ENCODE results near the gene BBS10.

Gene BBS10

GRCh38 chr12:76313299-76313698 lies 34.9 kb downstream of the BBS10 start:
- Histone ChIP-seq H3K4me3 (ENCODE audit: low read length) (no peak overlapping the region), H3K9me3 (ENCODE audit: control insufficient read depth, insufficient read depth, low read length) (no peaks in the 10 kb centered on the region), H3K4me1 (ENCODE audit: control insufficient read depth, low read length) (no peaks in the 10 kb centered on the region), H3K27ac (ENCODE audit: low read depth, low read length) (no peak overlapping the region), H3K9me2 (replicated peaks; ENCODE audit: control insufficient read depth, low read length) (no peaks in the 10 kb centered on the region), H3K27me3 (ENCODE audit: control insufficient read depth, low read length) (no peaks in the 10 kb centered on the region), H3F3A (ENCODE audit: control insufficient read depth, insufficient read depth) (no peaks in the 10 kb centered on the region), H3K79me2 (ENCODE audit: control insufficient read depth, low read length) (no peaks in the 10 kb centered on the region), H3K36me3 (ENCODE audit: control insufficient read depth, low read length) (no peaks in the 10 kb centered on the region), H3K4me2 (ENCODE audit: low read length) (no peak overlapping the region), H4K20me1 (ENCODE audit: control insufficient read depth, insufficient read depth, low read depth, low read length) (no peaks in the 10 kb centered on the region)
- TF ChIP-seq EZH2phosphoT487 (IDR thresholded peaks at IDR 0.05; ENCODE audit: borderline replicate concordance, low read length), result no peak
- TF ChIP-seq, protein P1, sequence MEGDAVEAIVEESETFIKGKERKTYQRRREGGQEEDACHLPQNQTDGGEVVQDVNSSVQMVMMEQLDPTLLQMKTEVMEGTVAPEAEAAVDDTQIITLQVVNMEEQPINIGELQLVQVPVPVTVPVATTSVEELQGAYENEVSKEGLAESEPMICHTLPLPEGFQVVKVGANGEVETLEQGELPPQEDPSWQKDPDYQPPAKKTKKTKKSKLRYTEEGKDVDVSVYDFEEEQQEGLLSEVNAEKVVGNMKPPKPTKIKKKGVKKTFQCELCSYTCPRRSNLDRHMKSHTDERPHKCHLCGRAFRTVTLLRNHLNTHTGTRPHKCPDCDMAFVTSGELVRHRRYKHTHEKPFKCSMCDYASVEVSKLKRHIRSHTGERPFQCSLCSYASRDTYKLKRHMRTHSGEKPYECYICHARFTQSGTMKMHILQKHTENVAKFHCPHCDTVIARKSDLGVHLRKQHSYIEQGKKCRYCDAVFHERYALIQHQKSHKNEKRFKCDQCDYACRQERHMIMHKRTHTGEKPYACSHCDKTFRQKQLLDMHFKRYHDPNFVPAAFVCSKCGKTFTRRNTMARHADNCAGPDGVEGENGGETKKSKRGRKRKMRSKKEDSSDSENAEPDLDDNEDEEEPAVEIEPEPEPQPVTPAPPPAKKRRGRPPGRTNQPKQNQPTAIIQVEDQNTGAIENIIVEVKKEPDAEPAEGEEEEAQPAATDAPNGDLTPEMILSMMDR (IDR thresholded peaks at IDR 0.05; ENCODE audit: low read depth, low read length, poor library complexity, severe bottlenecking), result no peak

DNA sequence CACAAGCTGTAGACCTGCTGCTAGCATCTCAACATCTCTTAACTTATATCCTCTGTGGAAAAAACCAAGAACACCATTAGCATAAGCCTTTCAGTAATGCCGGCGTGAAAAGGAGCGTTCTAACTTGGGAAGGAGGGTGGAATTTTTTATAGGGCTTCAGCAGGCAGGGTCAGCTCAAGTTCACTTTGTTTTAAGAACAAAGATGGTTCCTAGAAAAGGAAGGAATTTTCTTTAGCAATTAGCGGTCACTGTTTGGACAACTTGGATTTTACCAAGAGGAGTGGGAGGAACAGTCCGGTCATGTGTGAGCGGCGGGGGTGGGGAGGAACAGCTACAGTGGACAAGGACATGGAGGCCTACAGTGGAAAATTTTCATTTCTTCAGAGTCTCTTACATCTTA lies 35.9 kb downstream of the BBS10 start:
- H3K27me3 ChIP-seq (ENCODE audit: control insufficient read depth, low read length), result no peaks in the 10 kb centered on the region
- no peaks in the 10 kb centered on the region for H4K20me1 ChIP-seq (ENCODE audit: control insufficient read depth, insufficient read depth, low read depth, low read length)
- no peak for TF ChIP-seq EZH2phosphoT487 (IDR thresholded peaks at IDR 0.05; ENCODE audit: borderline replicate concordance, low read length)
- TF ChIP-seq, protein P1 (IDR thresholded peaks at IDR 0.05; ENCODE audit: low read depth, low read length, poor library complexity, severe bottlenecking), result no peak
- no peaks in the 10 kb centered on the region for H3K36me3 ChIP-seq (ENCODE audit: control insufficient read depth, low read length)
- no peaks in the 10 kb centered on the region for H3F3A ChIP-seq (ENCODE audit: control insufficient read depth, insufficient read depth)
- H3K4me2 ChIP-seq (ENCODE audit: low read length), result no peak overlapping the region
- H3K9me3 ChIP-seq (ENCODE audit: control insufficient read depth, insufficient read depth, low read length), result no peaks in the 10 kb centered on the region
- no peak overlapping the region for H3K4me3 ChIP-seq (ENCODE audit: low read length)
- H3K9me2 ChIP-seq (replicated peaks; ENCODE audit: control insufficient read depth, low read length), result no peaks in the 10 kb centered on the region
- H3K27ac ChIP-seq (ENCODE audit: low read depth, low read length), result no peak overlapping the region
- H3K4me1 ChIP-seq (ENCODE audit: control insufficient read depth, low read length), result no peaks in the 10 kb centered on the region
- H3K79me2 ChIP-seq (ENCODE audit: control insufficient read depth, low read length), result no peaks in the 10 kb centered on the region

DNA sequence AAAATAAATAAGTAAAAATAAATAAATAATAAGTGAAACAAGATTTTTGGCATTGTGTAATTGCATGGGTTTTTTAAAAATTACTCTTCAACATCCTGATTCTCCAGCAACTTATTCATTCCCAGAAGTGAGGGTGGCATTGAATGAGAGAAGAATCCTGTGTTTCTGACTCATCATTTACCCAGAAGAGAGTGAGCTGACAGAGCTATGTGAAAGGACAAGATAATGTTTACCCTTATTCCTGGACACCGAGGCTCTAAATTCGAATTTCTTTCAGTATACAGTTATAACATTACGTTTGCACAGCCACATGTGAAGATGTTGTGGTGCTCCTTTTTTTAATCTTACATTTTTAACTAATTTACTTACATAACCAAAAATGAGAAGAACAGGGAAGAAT lies 36.4 kb downstream of the BBS10 start:
- Histone ChIP-seq H3K36me3 (ENCODE audit: control insufficient read depth, low read length) (no peaks in the 10 kb centered on the region), H3K4me2 (ENCODE audit: low read length) (no peak overlapping the region), H3F3A (ENCODE audit: control insufficient read depth, insufficient read depth) (no peaks in the 10 kb centered on the region), H3K27ac (ENCODE audit: low read depth, low read length) (no peak overlapping the region), H3K27me3 (ENCODE audit: control insufficient read depth, low read length) (no peaks in the 10 kb centered on the region), H3K4me3 (ENCODE audit: low read length) (no peak overlapping the region), H3K79me2 (ENCODE audit: control insufficient read depth, low read length) (no peaks in the 10 kb centered on the region), H3K9me2 (replicated peaks; ENCODE audit: control insufficient read depth, low read length) (no peaks in the 10 kb centered on the region), H3K4me1 (ENCODE audit: control insufficient read depth, low read length) (no peaks in the 10 kb centered on the region), H4K20me1 (ENCODE audit: control insufficient read depth, insufficient read depth, low read depth, low read length) (no peaks in the 10 kb centered on the region), H3K9me3 (ENCODE audit: control insufficient read depth, insufficient read depth, low read length) (no peaks in the 10 kb centered on the region)
- TF ChIP-seq, protein P1 (IDR thresholded peaks at IDR 0.05; ENCODE audit: low read depth, low read length, poor library complexity, severe bottlenecking), result no peak
- TF ChIP-seq EZH2phosphoT487 (IDR thresholded peaks at IDR 0.05; ENCODE audit: borderline replicate concordance, low read length), result no peak

GRCh38 chr12:76310110-76310509 lies 38.1 kb downstream of the BBS10 start:
- no peaks in the 10 kb centered on the region for H3K4me1 ChIP-seq (ENCODE audit: control insufficient read depth, low read length)
- H3K4me2 ChIP-seq (ENCODE audit: low read length), result no peak overlapping the region

More at GRCh38 chr12:76310110-76310509, 38.1 kb downstream of the BBS10 start:
- no peak for TF ChIP-seq EZH2phosphoT487 (IDR thresholded peaks at IDR 0.05; ENCODE audit: borderline replicate concordance, low read length)
- TF ChIP-seq, protein P1 (IDR thresholded peaks at IDR 0.05; ENCODE audit: low read depth, low read length, poor library complexity, severe bottlenecking), result no peak
- Histone ChIP-seq H3K36me3 (ENCODE audit: control insufficient read depth, low read length) (no peaks in the 10 kb centered on the region), H3K4me3 (ENCODE audit: low read length) (no peak overlapping the region), H3K27me3 (ENCODE audit: control insufficient read depth, low read length) (no peaks in the 10 kb centered on the region), H3K9me3 (ENCODE audit: control insufficient read depth, insufficient read depth, low read length) (no peaks in the 10 kb centered on the region), H3K79me2 (ENCODE audit: control insufficient read depth, low read length) (no peaks in the 10 kb centered on the region), H4K20me1 (ENCODE audit: control insufficient read depth, insufficient read depth, low read depth, low read length) (no peaks in the 10 kb centered on the region), H3K9me2 (replicated peaks; ENCODE audit: control insufficient read depth, low read length) (no peaks in the 10 kb centered on the region), H3F3A (ENCODE audit: control insufficient read depth, insufficient read depth) (no peaks in the 10 kb centered on the region), H3K27ac (ENCODE audit: low read depth, low read length) (no peak overlapping the region)

Measured in DOHH2 (cell line).